Spleen (tissue), 11 donors: ENCODE data around the gene RAC2. TPM values are rescaled to one million over a fixed set of nuclear protein-coding genes. Genes with fewer than 3 reads are reported as not detected.

Source experiments
- DNase-seq: peaks from one replicate; pipeline ENCODE4 v3.0.0-alpha.2; 2020
- H3K27ac ChIP-seq, 8 donors: fragments of 200-600 bp; sonication (generic) in 7 of 8; 1 replicate in 4 of 8; 2 replicates in 4 of 8; pipeline versions ENCODE4 v1.5.0 to v1.8.0; 2016 to 2021; ENCODE audit warnings: inconsistent platforms in 4 of 8, mild to moderate bottlenecking in 4 of 8, moderate library complexity in 1 of 8
- H3K27me3 ChIP-seq, 7 donors: fragments of 200-600 bp; sonication (generic) in 6 of 7; replicated peaks in 1 of 7; 1 replicate in 4 of 7; 2 replicates in 3 of 7; pipeline versions ENCODE4 v1.5.0 to v1.8.0; 2016 to 2021; ENCODE audit warnings: inconsistent platforms in 3 of 7, mild to moderate bottlenecking in 1 of 7
- H3K36me3 ChIP-seq, 6 donors: fragments of 200-600 bp; sonication (generic) in 5 of 6; 1 replicate in 4 of 6; 2 replicates in 2 of 6; pipeline versions ENCODE4 v1.5.0 to v1.8.0; 2016 to 2021; ENCODE audit warnings: inconsistent platforms in 2 of 6
- H3K4me1 ChIP-seq, 6 donors: fragments of 200-600 bp; sonication (generic) in 5 of 6; 1 replicate in 3 of 6; 2 replicates in 3 of 6; pipeline versions ENCODE4 v1.5.0 to v1.8.0; 2016 to 2021; ENCODE audit warnings: inconsistent platforms in 3 of 6
- H3K4me3 ChIP-seq, 8 donors: fragments of 200-600 bp; sonication (generic) in 7 of 8; 1 replicate in 4 of 8; 2 replicates in 4 of 8; pipeline versions ENCODE4 v1.5.0 to v1.8.0; 2016 to 2021; ENCODE audit warnings: inconsistent platforms in 4 of 8, mild to moderate bottlenecking in 4 of 8, moderate library complexity in 2 of 8
- H3K9me3 ChIP-seq, 8 donors: fragments of 200-600 bp; sonication (generic) in 7 of 8; 1 replicate in 4 of 8; 2 replicates in 4 of 8; pipeline versions ENCODE4 v1.5.0 to v1.8.0; 2016 to 2021; ENCODE audit warnings: inconsistent platforms in 4 of 8
- CTCF ChIP-seq, 11 experiments: fragments of 200-600 bp in 7 of 11; fragments of 450-650 bp in 4 of 11; sonication (generic) in 4 of 11; IDR thresholded peaks in 8 of 11; conservative IDR thresholded peaks in 3 of 11; 1 replicate in 7 of 11; 2 replicates in 4 of 11; pipeline versions ENCODE4 v1.4.0 to v1.8.0; 2016 to 2021; ENCODE audit warnings: antibody characterized with exemption in 11 of 11, inconsistent platforms in 4 of 11, mild to moderate bottlenecking in 1 of 11
- POLR2A ChIP-seq, 3 donors: fragments of 450-650 bp; IDR thresholded peaks; one replicate each; pipeline ENCODE4 v1.5.1; 2017; ENCODE audit warnings: antibody characterized with exemption in 3 of 3, mild to moderate bottlenecking in 1 of 3
- POLR2AphosphoS5 ChIP-seq, 3 donors: sonication (generic); formaldehyde crosslinking; IDR thresholded peaks; one replicate each; pipeline ENCODE4 v1.5.1; 2017; ENCODE audit warnings: antibody characterized with exemption in 3 of 3
- WGBS, 5 donors: extraction: QIAGEN DNeasy Blood & Tissue Kit in 3 of 5; methylation state at CpG; one replicate each; pipeline versions ENCODE4 v1.1.5 to v1.1.7; 2013 to 2018; 5-methylcytosine and 5-hydroxymethylcytosine counted together
- intact Hi-C: fragments of 100-400 bp; cut with DNase I; formaldehyde crosslinking; loops from one replicate; pipeline ENCODE4 v1.15.0; 2023; ENCODE audit warnings: low total_unique reads
- polyA plus RNA-seq, 3 donors: library from polyadenylated mRNA; stranded (reverse); fragments of 200-250 nt; gene quantifications; one replicate each; pipeline ENCODE4 v1.2.1, GENCODE V29; 2013
- total RNA-seq, 7 donors: library from RNA; depleted of rRNA in 3 of 7; stranded (reverse); fragments of >200 nt in 3 of 7; fragmentation: NEBNext Ultra II Directional in 4 of 7; extraction: Animal tissue kit (Norgen Biotek cat#: 25700) in 4 of 7; gene quantifications; one replicate each; pipeline versions ENCODE4 v1.1.0 to v1.2.1, GENCODE V29; 2016 to 2021
- donor health status: healthy with polysubstance abuse.
- donor health status: DM: no; HTN: no; CAD: no; lungs with moderate emphysema.
- donor health status: DM: no; HTN: no; CAD: no.
- donor health status: Bipolar disorder and iron deficiency.
- donor health status: healthy.
- donor health status: DM: no; HTN: no; CAD: no.
- donor health status: DM: yes; HTN: yes; CAD: no.

The RAC2 gene
- total and polyA plus RNA-seq, 10 donors, result 270 to 493 (median 393) TPM

GRCh38 chr22:37192741-37193140 is 51.3 kb downstream of the RAC2 start:
- H3K4me3 ChIP-seq, result no peak overlapping the region
- H3K9me3 ChIP-seq, result no peaks in the 10 kb centered on the region
- H3K27me3 ChIP-seq, result no peaks in the 10 kb centered on the region
- DNase-seq, result no peak
- H3K27ac ChIP-seq, result peak overlapping the region in 6 of 8 donors; percentile 50 to 98 (median 74)
- 96 to 100% (median 100%) methylated on average over 1 of the region's 1 CpG for WGBS, 5 donors
- peaks cover 21 to 73% (median 60%) of the 10 kb centered on the region in 6 donors for H3K4me1 ChIP-seq
- H3K36me3 ChIP-seq, result no peaks in the 10 kb centered on the region
- intact Hi-C loops, result no loop called here
- TF ChIP-seq POLR2AphosphoS5 (IDR thresholded peaks at IDR 0.05), result no peak
- TF ChIP-seq CTCF (IDR thresholded peaks at IDR 0.05 in 8 of 11, conservative IDR thresholded peaks at IDR 0.05 in 3 of 11), result no peak
- no peak for TF ChIP-seq POLR2A (IDR thresholded peaks at IDR 0.05)

GRCh38 chr22:37192204-37192603 is 51.9 kb downstream of the RAC2 start:
- TF ChIP-seq CTCF (IDR thresholded peaks at IDR 0.05 in 8 of 11, conservative IDR thresholded peaks at IDR 0.05 in 3 of 11), result no peak
- TF ChIP-seq POLR2AphosphoS5 (IDR thresholded peaks at IDR 0.05), result no peak
- no peak for TF ChIP-seq POLR2A (IDR thresholded peaks at IDR 0.05)
- WGBS, 5 donors, result 87 to 97% (median 92%) methylated on average over 2 of the region's 2 CpGs
- Histone ChIP-seq H3K27me3 (no peaks in the 10 kb centered on the region), H3K4me1 (peaks cover 21 to 73% (median 60%) of the 10 kb centered on the region in 6 donors), H3K36me3 (no peaks in the 10 kb centered on the region), H3K27ac (peak overlapping the region in 1 of 8 donors; percentile 2), H3K4me3 (no peak overlapping the region), H3K9me3 (no peaks in the 10 kb centered on the region)
- DNase-seq, result no peak
- intact Hi-C loops, result no loop called here

- no peak for DNase-seq
- H3K27me3 ChIP-seq, result no peaks in the 10 kb centered on the region
- no peak overlapping the region for H3K4me3 ChIP-seq
- intact Hi-C loops, result no loop called here
- 58 to 93% (median 59%) methylated on average over 4 of the region's 4 CpGs for WGBS, 5 donors
- peaks cover 32 to 77% (median 65%) of the 10 kb centered on the region in 6 donors for H3K4me1 ChIP-seq
- H3K9me3 ChIP-seq, result no peaks in the 10 kb centered on the region
- H3K27ac ChIP-seq, result peak overlapping the region in 1 of 8 donors; percentile 80
- H3K36me3 ChIP-seq, result no peaks in the 10 kb centered on the region
- TF ChIP-seq POLR2AphosphoS5 (IDR thresholded peaks at IDR 0.05) (no peak), POLR2A (IDR thresholded peaks at IDR 0.05) (no peak), CTCF (IDR thresholded peaks at IDR 0.05 in 8 of 11, conservative IDR thresholded peaks at IDR 0.05 in 3 of 11) (no peak)
Observed at GRCh38 chr22:37190262-37190780, 53.7 kb downstream of the RAC2 start.

- Histone ChIP-seq H3K9me3 (no peaks in the 10 kb centered on the region), H3K4me1 (peaks cover 32 to 79% (median 64%) of the 10 kb centered on the region in 6 donors), H3K27me3 (no peaks in the 10 kb centered on the region), H3K4me3 (peak overlapping the region in 1 of 8 donors; percentile 49), H3K27ac (peak overlapping the region; percentile 51 to 88 (median 82)), H3K36me3 (no peaks in the 10 kb centered on the region)
- no peak for DNase-seq
- no peak for TF ChIP-seq POLR2AphosphoS5 (IDR thresholded peaks at IDR 0.05)
- TF ChIP-seq POLR2A (IDR thresholded peaks at IDR 0.05), result no peak
- TF ChIP-seq CTCF (IDR thresholded peaks at IDR 0.05 in 8 of 11, conservative IDR thresholded peaks at IDR 0.05 in 3 of 11), result no peak
- intact Hi-C loops, result no loop called here
- 61 to 73% (median 69%) methylated on average over 2 of the region's 2 CpGs for WGBS, 5 donors
Observed at GRCh38 chr22:37188901-37189466, 55.1 kb downstream of the RAC2 start.
